Activated T-cell treated with anti-CD3 and anti-CD28 coated beads for 24 hours (primary cell): ENCODE results near the gene OR51L1.

Experiments used
- DNase-seq: peaks from one replicate; pipeline ENCODE4 v3.0.0-alpha.2; 2020; ENCODE audit warnings: low read depth

The OR51L1 gene

DNA sequence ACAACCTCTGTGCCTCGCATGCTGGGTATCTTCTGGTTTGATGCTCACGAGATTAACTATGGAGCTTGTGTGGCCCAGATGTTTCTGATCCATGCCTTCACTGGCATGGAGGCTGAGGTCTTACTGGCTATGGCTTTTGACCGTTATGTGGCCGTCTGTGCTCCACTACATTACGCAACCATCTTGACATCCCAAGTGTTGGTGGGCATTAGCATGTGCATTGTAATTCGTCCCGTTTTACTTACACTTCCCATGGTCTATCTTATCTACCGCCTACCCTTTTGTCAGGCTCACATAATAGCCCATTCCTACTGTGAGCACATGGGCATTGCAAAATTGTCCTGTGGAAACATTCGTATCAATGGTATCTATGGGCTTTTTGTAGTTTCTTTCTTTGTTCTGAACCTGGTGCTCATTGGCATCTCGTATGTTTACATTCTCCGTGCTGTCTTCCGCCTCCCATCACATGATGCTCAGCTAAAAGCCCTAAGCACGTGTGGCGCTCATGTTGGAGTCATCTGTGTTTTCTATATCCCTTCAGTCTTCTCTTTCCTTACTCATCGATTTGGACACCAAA lies 52.2 kb downstream of the OR51L1 start:
- DNase-seq = no peak
